NCI-H1105 (cell line): ENCODE data around the gene LRTM2.

Source experiments
- DNase-seq: peaks from one replicate; lab custom pipeline; 2025; lab: John Stamatoyannopoulos, UW

LRTM2 gene

GRCh38 chr12:1885082-1885596, 64.8 kb downstream of the LRTM2 start:
- DNase-seq = no peak

GRCh38 chr12:1885599-1886245, 65.4 kb downstream of the LRTM2 start:
- no peak for DNase-seq
